Ovary (tissue), 9 donors: ENCODE results near the gene EIF2S2. TPM values are rescaled to one million over a fixed set of nuclear protein-coding genes. Genes with fewer than 3 reads are reported as not detected.

ENCODE experiments used
- DNase-seq, 5 donors: peaks; one replicate each; pipeline ENCODE4 v3.0.0-alpha.2; 2019 to 2020
- H3K27ac ChIP-seq, 2 donors: fragments of 200-600 bp; one replicate each; pipeline versions ENCODE4 v1.5.1 to v1.8.0; 2019 to 2022
- H3K27me3 ChIP-seq: fragments of 200-600 bp; one replicate; pipeline ENCODE4 v1.8.0; 2022
- H3K36me3 ChIP-seq: fragments of 200-600 bp; sonication (generic); one replicate; pipeline ENCODE4 v1.5.1; 2019
- H3K4me1 ChIP-seq: one replicate; pipeline ENCODE4 v1.8.1; 2013; ENCODE audit warnings: mild to moderate bottlenecking, moderate library complexity; ENCODE audit not compliant: insufficient read depth
- H3K4me3 ChIP-seq: fragments of 200-600 bp; sonication (generic); one replicate; pipeline ENCODE4 v1.5.1; 2017
- H3K9me3 ChIP-seq, 2 donors: fragments of 200-600 bp in 1 of 2; sonication (generic) in 1 of 2; one replicate each; pipeline versions ENCODE4 v1.5.1 to v1.8.1; 2013 to 2019; ENCODE audit warnings: mild to moderate bottlenecking in 1 of 2, moderate library complexity in 1 of 2
- CTCF ChIP-seq, 3 donors: fragments of 450-650 bp in 2 of 3; fragments of 200-600 bp in 1 of 3; IDR thresholded peaks; one replicate each; pipeline versions ENCODE4 v1.5.1 to v1.8.0; 2016 to 2022; ENCODE audit warnings: antibody characterized with exemption in 3 of 3, mild to moderate bottlenecking in 1 of 3
- EP300 ChIP-seq: sonication (generic); formaldehyde crosslinking; IDR thresholded peaks from one replicate; pipeline ENCODE4 v1.6.1; 2017; ENCODE audit warnings: antibody characterized with exemption
- POLR2A ChIP-seq: fragments of 450-650 bp; IDR thresholded peaks from one replicate; pipeline ENCODE4 v1.6.1; 2017; ENCODE audit warnings: antibody characterized with exemption, mild to moderate bottlenecking, moderate library complexity
- WGBS, 3 donors: extraction: QIAGEN DNeasy Blood & Tissue Kit in 1 of 3; methylation state at CpG; one replicate each; pipeline versions ENCODE4 v1.1.5 to v1.1.7; 2013 to 2017; 5-methylcytosine and 5-hydroxymethylcytosine counted together
- intact Hi-C, 4 donors: fragments of 100-400 bp; cut with DNase I; formaldehyde crosslinking; loops; one replicate each; pipeline versions ENCODE4 v1.11.0 to v1.15.1; 2022 to 2023
- polyA plus RNA-seq, 2 donors: library from polyadenylated mRNA; stranded (reverse); fragments of 200-250 nt in 1 of 2; fragments of 350-450 nt in 1 of 2; fragmentation: Illumina TruSeq in 1 of 2; extraction: RNeasy Lipid Tissue Mini Kit (QIAGEN cat#74804) in 1 of 2; gene quantifications; one replicate each; pipeline ENCODE4 v1.2.3, GENCODE V29; 2013 to 2014
- total RNA-seq, 7 donors: library from RNA; depleted of rRNA in 2 of 7; stranded (reverse); fragments of >200 nt in 2 of 7; fragmentation: NEBNext Ultra II Directional in 3 of 7; extraction: Animal tissue kit (Norgen Biotek cat#: 25700) in 3 of 7; gene quantifications; one replicate each; pipeline versions ENCODE4 v1.1.0 to v1.2.4, GENCODE V29; 2016 to 2023
- donor health status: DM: no; HTN: no; CAD: no; lungs with moderate emphysema.
- donor health status: DM: no; HTN: no; CAD: no.
- donor health status: Bipolar disorder and iron deficiency.
- donor health status: DM: yes; HTN: yes; CAD: no.
- donor health status: DM: no; HTN: no; CAD: no.
- donor health status: DM: yes; HTN: yes; CAD: no.

The EIF2S2 gene
- total and polyA plus RNA-seq, 9 donors = 29.1 to 85.8 (median 36.1) TPM

- peaks cover 1% of the 10 kb centered on the region for H3K4me1 ChIP-seq
- WGBS, 3 donors = 91 to 99% (median 97%) methylated on average over 2 of the region's 2 CpGs
- DNase-seq = no peak
- no peaks in the 10 kb centered on the region for H3K27me3 ChIP-seq
- TF ChIP-seq POLR2A (no peak), EP300 (no peak), CTCF (IDR thresholded peaks at IDR 0.05) (no peak)
- H3K9me3 ChIP-seq = no peaks in the 10 kb centered on the region
- intact Hi-C loops = no loop called here
- no peaks in the 10 kb centered on the region for H3K36me3 ChIP-seq
- no peak overlapping the region for H3K4me3 ChIP-seq
- H3K27ac ChIP-seq = no peak overlapping the region
Measured at GRCh38 chr20:34102342-34102741, 9.7 kb downstream of the EIF2S2 start.

- intact Hi-C loops = no loop called here
Measured at GRCh38 chr20:34100576-34100975, 11.5 kb downstream of the EIF2S2 start.

GRCh38 chr20:34099675-34100074 is 12.4 kb downstream of the EIF2S2 start:
- Histone ChIP-seq H3K27ac (no peak overlapping the region), H3K4me1 (no peaks in the 10 kb centered on the region), H3K36me3 (no peaks in the 10 kb centered on the region), H3K27me3 (no peaks in the 10 kb centered on the region), H3K4me3 (no peak overlapping the region), H3K9me3 (no peaks in the 10 kb centered on the region)
- 83 to 86% (median 85%) methylated on average over 5 of the region's 5 CpGs for WGBS, 3 donors
- no peak for TF ChIP-seq CTCF (IDR thresholded peaks at IDR 0.05)
- no peak for TF ChIP-seq EP300
- no peak for TF ChIP-seq POLR2A
- no peak for DNase-seq
- intact Hi-C loops = no loop called here

More at GRCh38 chr20:34100576-34100975, 11.5 kb downstream of the EIF2S2 start:
- no peak overlapping the region for H3K27ac ChIP-seq
- no peaks in the 10 kb centered on the region for H3K9me3 ChIP-seq
- no peaks in the 10 kb centered on the region for H3K27me3 ChIP-seq
- DNase-seq = no peak
- no peak overlapping the region for H3K4me3 ChIP-seq
- WGBS, 3 donors = 71 to 80% (median 75%) methylated on average over 3 of the region's 3 CpGs
- TF ChIP-seq POLR2A (no peak), EP300 (no peak), CTCF (IDR thresholded peaks at IDR 0.05) (no peak)
- H3K36me3 ChIP-seq = no peaks in the 10 kb centered on the region
- no peaks in the 10 kb centered on the region for H3K4me1 ChIP-seq

- intact Hi-C loops = no loop called here
- no peak for DNase-seq
- no peak overlapping the region for H3K27ac ChIP-seq
- TF ChIP-seq POLR2A (no peak), CTCF (IDR thresholded peaks at IDR 0.05) (no peak)
- H3K36me3 ChIP-seq = no peaks in the 10 kb centered on the region
- H3K4me1 ChIP-seq = no peaks in the 10 kb centered on the region
- WGBS, 3 donors = 66 to 78% (median 68%) methylated on average over 3 of the region's 3 CpGs
- H3K4me3 ChIP-seq = no peak overlapping the region
- no peaks in the 10 kb centered on the region for H3K27me3 ChIP-seq
- H3K9me3 ChIP-seq = no peaks in the 10 kb centered on the region
Measured at GRCh38 chr20:34098570-34098969, 13.5 kb downstream of the EIF2S2 start.
